Lower leg skin (tissue), 3 donors: ENCODE results near the gene OFD1.

Experiments used
- CTCF ChIP-seq, 3 donors: fragments of 450-650 bp; IDR thresholded peaks; one replicate each; pipeline ENCODE4 v1.5.1; 2016; ENCODE audit warnings: antibody characterized with exemption in 3 of 3, mild to moderate bottlenecking in 3 of 3, moderate library complexity in 2 of 3
- POLR2A ChIP-seq, 2 donors: fragments of 450-650 bp; IDR thresholded peaks; one replicate each; pipeline ENCODE4 v1.6.1; 2016 to 2017; ENCODE audit warnings: antibody characterized with exemption in 2 of 2, mild to moderate bottlenecking in 1 of 2, moderate library complexity in 1 of 2

- no peak for TF ChIP-seq CTCF (IDR thresholded peaks at IDR 0.05)
- TF ChIP-seq POLR2A (IDR thresholded peaks at IDR 0.05): no peak
These were observed 21.8 kb downstream of the OFD1 start for GRCh38 chrX:13756381-13756780.
